ENCODE measurements around the gene DOCK1.

DOCK1 gene

DNA sequence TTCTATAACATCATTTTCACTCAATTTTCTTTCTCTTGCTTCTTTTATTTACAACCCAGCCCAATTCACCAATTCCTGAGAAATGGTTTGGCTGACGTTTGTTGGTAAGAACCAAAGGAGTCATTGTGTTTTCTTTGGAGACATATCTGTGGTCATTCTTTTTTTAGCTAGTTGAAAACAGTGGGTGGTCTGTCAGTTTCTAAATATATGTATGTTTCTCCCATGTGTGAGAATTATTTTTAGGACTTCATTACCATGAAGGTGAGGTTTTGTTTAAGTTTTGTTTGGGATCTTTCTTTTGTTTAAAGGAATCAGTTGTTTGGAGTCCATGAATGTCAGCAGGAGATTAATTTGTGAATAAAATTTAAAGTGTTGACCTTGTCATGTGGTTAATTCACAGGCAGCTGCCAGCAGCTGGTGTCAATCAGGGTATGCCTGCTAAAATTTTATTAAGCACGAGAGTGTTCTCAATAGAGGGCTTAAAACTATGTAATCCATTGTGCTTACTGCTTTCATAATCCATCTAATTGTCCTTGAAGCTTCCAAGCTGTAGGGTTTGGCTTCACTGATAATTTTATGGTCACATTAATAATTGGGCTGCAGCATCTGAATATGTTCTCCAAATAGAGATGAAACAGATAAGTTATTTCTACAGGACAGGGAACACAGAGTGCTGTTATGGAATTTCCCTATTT, 252.4 kb downstream of the DOCK1 start:
- in situ Hi-C loops (cut with HindIII; ENCODE audit: low sequenced_read_pairs): no loop called here

DNA sequence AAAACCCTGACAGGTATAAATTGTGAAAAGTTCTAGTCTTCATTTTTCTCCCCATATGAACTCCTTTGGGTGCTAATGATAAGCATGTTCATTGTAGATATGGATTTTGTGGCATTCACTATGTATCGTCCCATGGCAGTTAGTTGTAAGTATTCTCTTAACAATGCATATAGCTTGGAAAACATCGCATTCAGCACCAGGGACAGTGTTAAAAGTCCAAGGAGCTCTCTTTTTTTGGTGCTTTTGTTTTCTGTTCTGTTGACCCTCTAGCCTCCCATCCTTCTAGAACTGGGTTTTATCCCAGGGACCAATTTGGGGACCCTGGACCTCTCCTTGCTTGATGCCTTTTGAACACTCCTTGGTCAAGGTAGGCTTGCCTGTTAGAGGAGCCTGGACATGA, 253.4 kb downstream of the DOCK1 start:
- in situ Hi-C loops (cut with HindIII; ENCODE audit: low sequenced_read_pairs): no loop called here

DNA sequence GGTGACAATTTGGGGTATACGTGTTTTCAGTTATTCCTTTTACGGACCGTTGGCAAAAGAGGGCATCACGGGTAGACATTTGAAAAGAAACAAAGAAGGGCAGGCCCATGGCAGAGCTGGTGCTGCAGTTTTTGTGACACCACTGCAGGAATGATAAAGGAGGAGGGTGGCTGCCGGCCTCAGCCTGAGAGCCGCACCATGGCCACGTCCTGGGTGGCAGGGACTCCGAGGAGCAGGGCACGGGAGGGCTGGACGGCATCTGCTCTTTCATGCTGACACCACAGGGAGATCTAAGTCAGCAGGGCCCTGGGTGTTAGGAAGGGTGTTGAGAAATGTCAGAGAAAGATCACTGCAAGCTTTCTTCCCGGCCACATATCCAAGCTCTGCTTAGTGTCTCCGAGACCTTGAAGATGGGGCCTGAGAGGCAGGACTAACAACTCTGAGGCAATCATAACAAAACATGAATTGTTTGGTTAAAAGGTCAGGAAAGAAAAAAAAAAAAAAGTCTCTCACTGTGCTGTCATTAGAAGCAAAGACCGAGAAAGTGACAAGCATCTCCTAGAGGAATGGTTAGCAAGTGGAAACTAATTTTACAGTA, 254.5 kb downstream of the DOCK1 start:
- in situ Hi-C loops (cut with HindIII; ENCODE audit: low sequenced_read_pairs): no loop called here

DNA sequence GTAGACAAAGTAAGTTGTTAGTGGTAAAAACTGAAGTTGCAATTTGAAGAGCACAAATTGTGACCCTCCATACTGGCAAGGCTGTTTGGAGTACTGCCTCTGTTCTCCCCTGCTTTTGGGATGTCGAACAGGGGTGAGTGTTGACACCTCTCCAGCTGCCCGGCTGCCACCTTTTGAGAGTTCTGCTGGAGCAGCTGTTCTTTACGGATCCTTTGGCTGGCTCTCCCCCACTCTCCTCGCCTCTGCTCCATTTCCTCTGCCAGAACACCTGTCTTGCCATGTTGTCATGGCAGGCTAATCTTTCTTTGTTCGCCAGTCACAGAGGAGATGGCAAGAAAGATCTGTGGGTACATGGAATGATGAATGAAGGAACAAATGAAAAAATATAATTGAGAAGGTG, 256.3 kb downstream of the DOCK1 start:
- in situ Hi-C loops (cut with HindIII; ENCODE audit: low sequenced_read_pairs): no loop called here

DNA sequence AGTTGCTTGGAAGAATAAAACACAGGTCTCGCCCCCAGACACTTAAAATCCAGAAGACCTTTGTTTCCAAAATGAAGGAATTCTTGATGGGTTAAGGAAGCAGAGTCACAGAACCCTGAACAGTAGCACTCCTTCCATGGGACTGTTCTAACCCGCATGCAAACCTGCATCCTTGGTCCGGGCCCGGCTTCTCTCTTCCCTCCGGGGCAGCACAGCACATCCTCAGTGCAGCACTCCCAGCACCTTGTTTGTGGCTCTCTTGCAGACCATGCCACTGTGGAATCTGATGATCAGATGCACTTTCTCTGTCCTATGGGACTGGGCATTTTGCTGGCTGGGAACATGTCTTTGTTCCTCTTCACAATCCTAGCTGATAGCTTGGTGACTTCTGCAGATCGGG, 257.6 kb downstream of the DOCK1 start:
- in situ Hi-C loops (cut with HindIII; ENCODE audit: low sequenced_read_pairs): no loop called here

DNA sequence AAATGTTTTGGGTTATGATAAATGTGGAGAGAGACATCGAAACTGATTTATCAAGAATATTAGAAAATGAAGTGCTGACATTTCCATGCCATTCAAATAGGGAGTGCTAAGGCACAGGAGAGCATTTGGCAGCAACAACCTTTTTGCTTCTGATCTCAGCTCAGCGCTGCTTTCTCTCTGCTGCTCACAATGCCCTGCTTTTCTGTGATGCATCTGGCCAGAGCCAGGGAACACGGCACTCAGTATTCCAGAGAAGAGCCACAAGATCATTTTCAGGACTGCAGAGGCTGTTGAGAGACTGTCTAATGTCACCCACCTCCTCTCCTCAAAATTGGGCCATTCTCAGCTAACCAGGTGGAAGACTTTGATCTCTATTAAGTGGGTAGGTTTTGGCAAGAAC, 263.0 kb downstream of the DOCK1 start:
- in situ Hi-C loops (cut with HindIII; ENCODE audit: low sequenced_read_pairs): no loop called here

DNA sequence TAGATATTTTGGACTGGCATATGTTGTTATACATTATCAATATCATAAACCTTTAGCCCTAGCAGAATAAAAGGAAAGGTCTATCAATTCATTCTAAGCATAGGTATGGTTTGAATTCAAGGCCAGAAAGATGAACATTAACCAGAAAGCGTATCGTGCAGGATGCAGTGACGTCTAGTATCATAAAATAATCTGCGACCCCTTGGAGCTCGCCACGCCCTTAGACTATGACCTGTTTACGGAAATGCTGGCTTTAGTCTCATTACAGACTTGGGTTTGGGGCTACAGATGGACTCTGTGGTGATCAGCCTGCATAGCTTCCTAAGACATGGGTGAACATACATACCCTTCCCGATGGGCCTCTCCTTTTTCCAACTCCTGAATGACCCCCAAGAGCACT, 269.6 kb downstream of the DOCK1 start:
- in situ Hi-C loops (cut with HindIII; ENCODE audit: low sequenced_read_pairs): no loop called here

DNA sequence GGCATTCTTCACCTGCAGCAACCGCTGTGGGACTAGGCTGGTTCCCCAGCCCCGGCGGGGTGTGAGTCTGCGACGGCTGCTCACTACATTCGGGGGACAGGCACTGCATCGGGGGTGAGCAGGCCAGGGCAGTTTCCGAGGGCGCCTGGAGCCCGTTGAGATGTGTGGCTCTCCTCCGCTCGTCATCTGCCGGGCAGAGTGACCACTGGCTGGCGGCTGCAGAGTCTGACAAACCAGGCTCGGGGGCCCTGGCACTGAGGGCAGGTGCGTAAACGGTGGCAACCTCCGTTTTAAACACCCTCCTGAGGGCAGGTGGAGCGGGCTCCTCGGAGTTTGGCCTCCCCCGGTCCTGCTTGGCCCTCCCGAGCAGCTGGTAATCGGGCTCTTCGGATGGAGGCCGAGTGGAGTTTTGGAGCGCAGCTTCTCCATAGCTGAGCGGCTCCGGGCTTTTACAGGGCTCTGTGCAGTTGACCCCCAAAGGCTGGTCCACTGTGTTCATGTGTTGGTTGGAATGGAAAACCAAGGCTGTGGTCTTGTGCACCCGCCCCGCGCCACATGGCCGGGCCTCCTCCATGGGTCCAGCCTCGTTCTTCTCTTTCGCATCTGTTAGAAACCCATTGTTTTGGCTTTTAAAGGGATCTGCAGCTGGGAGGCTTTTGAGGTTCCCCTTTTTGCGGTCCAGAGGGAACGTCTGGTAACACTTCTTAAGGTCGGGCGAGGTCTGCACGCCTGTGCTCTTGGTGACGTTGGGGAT, 270.3 kb downstream of the DOCK1 start:
- in situ Hi-C loops (cut with HindIII; ENCODE audit: low sequenced_read_pairs): no loop called here

DNA sequence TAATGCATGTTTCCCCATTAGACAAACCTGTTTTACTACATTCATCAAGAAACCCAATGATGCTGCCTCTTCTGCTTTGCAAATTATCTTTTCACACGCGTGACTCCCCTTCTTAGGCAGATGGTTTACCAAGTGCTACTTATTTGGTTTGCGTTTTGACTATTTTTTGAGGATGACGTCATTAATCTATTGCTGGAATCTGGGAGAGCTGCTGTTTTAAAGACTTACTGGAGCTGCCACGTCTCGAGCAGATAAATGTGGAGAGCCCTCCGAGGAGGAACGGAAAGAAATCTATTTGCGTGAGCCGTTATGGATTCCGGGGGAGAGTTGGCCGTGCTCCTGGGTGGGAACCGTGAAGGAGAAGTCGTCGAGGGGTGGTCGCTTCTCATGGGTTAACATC, 271.4 kb downstream of the DOCK1 start:
- in situ Hi-C loops (cut with HindIII; ENCODE audit: low sequenced_read_pairs): no loop called here

DNA sequence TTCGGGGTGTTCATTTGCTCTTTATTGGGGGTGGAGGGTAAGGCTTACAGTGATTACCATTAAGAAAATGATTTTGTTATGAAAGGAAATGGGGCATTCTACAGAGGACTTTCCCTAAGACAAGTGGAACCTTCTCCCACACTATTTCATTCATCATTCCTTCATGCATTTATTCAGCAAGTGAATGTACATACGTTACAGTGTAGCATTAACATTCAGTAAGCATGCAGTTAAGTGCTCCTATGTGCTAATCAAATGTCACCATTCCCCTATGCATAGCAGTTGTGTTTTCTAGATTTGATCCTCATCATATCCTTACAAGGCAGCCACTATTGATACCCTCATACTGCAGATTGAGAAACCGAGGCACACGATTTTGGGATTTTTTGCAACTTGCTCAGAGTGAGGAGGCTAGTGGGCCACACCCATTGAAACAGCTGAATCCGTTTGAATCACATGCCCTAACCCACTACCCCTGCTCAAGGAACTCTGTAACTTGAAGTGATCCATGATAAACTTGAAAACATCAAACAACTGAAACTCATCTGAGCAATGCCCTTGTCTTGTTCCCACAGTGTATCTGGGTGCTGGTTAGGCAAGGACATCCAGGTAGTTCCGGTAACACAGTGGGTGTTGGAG, 274.5 kb downstream of the DOCK1 start:
- in situ Hi-C loops (cut with HindIII; ENCODE audit: low sequenced_read_pairs): no loop called here

DNA sequence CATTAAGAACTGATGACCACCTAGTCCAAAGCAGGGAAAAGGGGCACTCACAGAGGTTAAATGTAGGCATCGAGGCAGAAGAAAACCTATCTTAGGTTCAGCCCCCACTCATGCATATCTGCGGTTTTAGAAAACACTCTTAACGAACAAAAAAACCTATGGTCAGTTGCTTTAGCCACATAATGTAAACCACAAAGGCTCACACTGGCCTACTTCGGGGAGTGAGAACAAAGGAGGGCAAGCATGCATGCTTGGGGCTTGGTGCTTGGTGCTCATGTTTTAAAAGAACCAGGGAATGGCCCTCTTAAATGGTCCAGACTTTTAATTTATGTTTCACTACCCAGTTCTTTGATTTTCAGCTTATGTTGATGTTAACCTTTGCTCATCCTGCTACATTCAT, 276.9 kb downstream of the DOCK1 start:
- in situ Hi-C loops (cut with HindIII; ENCODE audit: low sequenced_read_pairs): no loop called here

DNA sequence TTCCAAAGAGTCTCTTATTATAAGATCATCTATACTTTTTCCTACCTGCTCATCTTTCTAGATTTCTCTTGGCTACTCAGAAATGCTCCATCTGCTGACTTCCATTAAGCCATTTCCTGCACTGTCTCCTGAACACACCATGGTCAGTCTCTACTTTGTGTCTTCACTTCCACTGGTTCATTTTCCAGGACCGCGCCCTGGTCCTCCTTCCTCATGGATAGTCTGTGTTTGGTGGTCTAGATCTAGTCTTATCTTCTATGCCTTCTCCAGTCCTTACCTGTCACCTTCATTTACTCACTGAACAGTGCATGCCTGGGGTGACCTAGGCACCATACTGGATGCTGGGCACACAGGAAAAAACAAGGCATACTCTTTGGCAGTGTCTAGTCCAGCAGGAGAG, 279.4 kb downstream of the DOCK1 start:
- in situ Hi-C loops (cut with HindIII; ENCODE audit: low sequenced_read_pairs): no loop called here

DNA sequence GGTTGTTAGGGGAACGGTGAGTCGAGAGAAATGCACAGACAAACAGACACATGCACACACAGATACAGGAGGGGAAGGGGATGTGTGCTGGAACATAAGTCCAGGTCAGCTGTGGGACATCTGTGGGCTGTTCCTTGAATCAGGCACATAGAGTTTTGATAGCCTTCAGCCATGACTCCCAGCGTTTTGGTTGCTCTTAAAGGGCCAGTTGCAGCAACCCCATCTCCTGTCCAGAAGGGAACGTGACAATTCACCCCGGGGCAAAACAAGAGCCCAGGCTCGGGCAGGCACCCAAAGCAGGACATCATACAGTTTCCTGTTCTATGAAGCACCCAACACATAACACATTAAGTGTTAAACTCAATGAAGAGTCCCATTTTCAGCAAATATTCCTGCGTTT, 281.6 kb downstream of the DOCK1 start:
- in situ Hi-C loops (cut with HindIII; ENCODE audit: low sequenced_read_pairs): no loop called here

DNA sequence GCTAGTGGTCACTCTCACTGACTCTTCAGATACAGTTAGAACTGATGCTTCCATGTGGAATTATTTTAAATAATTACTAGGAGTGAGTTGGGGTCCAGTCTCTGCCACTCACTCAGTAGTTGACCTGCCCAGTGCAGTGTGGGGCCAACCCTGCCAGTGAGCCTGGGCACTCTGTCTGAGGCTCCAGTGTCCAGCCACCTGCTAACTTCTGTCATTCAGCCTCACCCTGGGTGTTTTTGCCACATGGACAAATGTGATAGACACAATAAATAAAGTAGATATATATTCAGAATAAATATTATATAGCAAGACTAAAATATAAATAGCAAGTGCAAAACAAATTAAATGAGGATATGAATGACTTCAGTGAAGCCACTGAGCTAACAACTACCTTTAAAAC, 284.0 kb downstream of the DOCK1 start:
- in situ Hi-C loops (cut with HindIII; ENCODE audit: low sequenced_read_pairs): no loop called here

DNA sequence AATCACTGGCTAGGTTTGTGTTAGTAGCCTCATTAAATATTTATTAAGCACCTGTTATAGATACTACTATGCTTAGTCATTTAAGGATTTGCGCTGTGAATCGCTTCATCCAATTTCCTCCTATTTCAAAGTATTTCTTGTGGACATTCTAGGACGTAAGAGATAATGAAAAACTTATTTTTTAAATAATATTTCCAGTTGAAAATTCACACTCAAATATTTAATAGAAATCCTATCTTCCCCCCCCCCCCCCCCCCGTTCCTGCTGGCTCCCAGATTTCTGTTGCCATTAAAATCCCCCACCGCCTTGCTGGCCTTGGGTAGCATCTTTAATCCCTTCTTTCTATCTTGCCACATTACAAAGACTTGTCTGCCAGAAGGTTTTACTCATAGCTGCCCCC, 285.2 kb downstream of the DOCK1 start:
- in situ Hi-C loops (cut with HindIII; ENCODE audit: low sequenced_read_pairs): no loop called here

DNA sequence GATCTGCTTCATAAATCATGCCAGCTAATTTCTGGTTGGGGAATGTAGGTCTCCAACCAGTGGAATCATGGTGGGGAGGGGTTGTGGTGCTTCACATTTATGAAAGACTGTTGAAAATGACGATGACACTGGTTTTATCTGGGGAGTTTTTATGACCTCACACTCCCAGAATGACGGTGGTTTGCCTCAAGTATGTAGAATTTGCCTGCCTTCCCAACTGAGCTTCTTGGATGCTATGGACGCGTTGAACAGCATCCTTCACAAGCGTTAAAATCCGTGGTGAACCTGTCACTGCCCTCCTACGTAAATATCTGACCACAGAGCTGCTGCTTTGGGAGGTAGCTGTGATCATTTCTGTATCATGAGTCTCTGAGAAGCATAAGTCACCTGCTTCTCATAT, 287.9 kb downstream of the DOCK1 start:
- in situ Hi-C loops (cut with HindIII; ENCODE audit: low sequenced_read_pairs): no loop called here

DNA sequence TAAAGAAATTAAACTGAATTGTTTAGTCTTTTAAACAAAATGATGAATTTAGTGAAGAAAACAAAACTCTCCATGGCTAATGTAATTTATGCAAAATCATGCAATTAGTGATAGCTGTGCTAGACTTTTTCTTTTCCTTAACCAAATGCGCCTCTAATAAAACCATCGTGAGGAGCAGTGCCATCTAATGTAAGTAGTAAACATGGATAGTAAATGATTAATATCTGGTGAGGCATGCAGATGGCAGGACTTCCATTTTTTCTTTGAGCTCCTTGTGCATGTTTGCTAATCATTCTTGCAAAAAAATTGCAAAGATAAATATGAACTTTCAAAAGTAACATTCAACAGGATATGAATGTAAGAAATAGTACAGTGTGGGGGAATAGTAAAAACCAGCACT, 288.9 kb downstream of the DOCK1 start:
- in situ Hi-C loops (cut with HindIII; ENCODE audit: low sequenced_read_pairs): no loop called here

DNA sequence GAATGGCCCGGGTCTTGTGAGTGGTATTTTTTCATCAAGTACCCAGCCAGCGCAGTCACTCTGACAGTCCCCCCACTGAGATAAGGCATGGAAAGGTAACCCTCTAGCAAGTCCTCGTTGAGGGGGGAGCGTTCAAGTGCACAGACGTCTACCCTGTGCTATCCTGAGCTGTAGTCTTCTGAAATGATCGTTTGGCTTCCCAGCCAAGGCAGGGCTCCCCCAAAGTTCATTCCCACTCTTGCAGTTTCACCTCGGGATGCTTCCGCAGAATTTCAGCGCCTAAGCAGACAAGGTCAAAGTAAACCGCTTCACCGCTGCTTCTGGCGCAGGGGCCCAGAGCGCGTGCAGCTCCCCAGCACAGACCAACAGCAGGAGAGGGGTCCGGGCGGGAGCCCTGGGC, 289.4 kb downstream of the DOCK1 start:
- in situ Hi-C loops (cut with HindIII; ENCODE audit: low sequenced_read_pairs): no loop called here

DNA sequence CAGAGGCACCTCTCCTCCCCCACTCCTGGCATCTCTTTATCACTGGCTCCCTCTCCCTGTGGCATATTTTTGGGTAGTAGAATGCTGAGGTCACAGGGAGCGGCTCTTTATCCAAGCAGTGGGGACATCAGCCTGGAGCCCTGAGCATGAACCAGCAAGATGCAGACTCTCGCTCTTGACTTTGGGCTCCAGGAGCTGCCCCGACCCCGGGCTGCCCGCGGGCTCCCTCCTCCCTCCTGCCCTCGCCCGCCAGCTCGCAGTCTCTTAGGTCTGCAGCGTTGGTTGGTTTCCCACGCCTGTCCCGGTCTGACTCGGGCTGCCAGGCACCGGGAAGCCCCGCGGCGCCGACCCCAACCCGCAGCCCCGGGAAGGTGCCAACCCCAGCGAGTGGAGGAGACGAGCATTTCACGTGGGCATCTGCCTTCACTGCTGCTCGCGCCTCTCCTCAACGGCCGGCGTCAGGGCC, 289.8 kb downstream of the DOCK1 start:
- in situ Hi-C loops (cut with HindIII; ENCODE audit: low sequenced_read_pairs): no loop called here

DNA sequence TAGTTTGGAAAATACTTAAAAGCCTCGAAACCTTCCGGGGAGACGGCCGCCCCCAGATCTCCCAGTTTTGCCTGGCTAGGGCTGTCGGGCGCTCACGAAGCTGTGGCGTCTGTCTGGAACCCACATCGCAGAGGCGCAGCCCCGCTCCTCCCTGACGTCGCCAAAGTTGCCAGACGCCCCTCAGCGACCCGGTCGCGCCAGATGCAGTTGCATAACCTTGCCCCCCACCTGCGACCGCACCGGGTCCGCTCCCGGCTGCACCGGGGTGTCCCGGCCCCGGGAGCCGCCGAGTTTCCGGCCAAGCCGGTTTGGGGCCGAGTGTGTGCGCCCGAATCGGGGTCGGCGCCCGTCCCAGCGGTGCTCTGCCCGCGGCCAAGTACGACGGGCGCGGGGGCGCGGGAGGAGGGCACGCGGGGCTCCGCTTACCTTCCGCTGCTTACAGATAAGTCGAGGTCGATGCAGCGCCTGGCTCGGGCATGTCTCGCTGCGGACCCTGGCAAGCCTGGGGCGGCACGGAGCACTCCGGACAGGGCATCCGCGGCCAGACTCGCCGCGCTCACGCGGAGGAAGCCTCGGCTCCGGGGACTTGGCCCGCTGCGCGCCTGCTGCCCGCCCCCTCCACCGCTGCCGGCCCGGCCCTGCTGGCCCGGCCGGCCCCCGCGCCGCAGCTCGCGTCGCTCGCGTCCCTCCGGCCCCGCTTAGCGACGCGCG, 290.5 kb downstream of the DOCK1 start:
- in situ Hi-C loops (cut with HindIII; ENCODE audit: low sequenced_read_pairs): no loop called here
